ENCODE results near the gene ADCK2.

DNA sequence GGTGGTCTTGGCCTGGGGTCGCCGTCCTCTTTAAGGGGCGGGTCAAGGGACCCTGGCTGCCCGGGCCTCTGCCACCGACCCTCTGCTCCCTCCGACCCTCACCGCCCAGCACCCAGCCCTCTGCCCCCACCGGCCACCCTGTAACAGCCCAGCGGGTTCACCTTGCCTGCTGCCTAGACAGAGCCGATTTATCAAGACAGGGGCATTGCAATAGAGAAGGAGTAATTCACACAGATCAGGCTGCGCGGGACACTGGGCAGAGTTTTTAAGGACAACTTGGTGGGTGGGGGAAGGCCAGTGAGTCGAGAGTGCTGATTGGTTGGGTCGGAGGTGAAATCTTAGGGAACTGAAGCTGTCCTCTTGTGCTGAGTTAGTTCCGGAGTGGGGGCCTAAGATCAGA is 779 bp upstream of the ADCK2 start:
- TF ChIP-seq, protein P1, sequence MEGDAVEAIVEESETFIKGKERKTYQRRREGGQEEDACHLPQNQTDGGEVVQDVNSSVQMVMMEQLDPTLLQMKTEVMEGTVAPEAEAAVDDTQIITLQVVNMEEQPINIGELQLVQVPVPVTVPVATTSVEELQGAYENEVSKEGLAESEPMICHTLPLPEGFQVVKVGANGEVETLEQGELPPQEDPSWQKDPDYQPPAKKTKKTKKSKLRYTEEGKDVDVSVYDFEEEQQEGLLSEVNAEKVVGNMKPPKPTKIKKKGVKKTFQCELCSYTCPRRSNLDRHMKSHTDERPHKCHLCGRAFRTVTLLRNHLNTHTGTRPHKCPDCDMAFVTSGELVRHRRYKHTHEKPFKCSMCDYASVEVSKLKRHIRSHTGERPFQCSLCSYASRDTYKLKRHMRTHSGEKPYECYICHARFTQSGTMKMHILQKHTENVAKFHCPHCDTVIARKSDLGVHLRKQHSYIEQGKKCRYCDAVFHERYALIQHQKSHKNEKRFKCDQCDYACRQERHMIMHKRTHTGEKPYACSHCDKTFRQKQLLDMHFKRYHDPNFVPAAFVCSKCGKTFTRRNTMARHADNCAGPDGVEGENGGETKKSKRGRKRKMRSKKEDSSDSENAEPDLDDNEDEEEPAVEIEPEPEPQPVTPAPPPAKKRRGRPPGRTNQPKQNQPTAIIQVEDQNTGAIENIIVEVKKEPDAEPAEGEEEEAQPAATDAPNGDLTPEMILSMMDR (optimal IDR thresholded peaks at IDR 0.05 in 1 of 3, IDR thresholded peaks at IDR 0.05 in 1 of 3, conservative IDR thresholded peaks at IDR 0.05 in 1 of 3; ENCODE audit: extremely low read depth in 1 of 3, insufficient read depth in 2 of 3, low read length in 3 of 3): no peak
- no peak for TF ChIP-seq EZH2 (IDR thresholded peaks at IDR 0.05; ENCODE audit: low read length)

Measured in keratinocyte (primary cell).